A549 treated with GW870086 at 1 μM for 4 hours (cell line): Measurements from ENCODE around the gene EXOC5. TPM values are rescaled to one million over a fixed set of nuclear protein-coding genes. Genes with fewer than 3 reads are reported as not detected.

Source experiments
- total RNA-seq: library from RNA; stranded (reverse); fragments of 200-300 nt; extraction: Qiagen RNA extraction; gene quantifications from 5 replicates; pipeline ENCODE4 v1.2.3, GENCODE V29; 2022; ENCODE audit warnings: low read depth

The EXOC5 gene, protein sequence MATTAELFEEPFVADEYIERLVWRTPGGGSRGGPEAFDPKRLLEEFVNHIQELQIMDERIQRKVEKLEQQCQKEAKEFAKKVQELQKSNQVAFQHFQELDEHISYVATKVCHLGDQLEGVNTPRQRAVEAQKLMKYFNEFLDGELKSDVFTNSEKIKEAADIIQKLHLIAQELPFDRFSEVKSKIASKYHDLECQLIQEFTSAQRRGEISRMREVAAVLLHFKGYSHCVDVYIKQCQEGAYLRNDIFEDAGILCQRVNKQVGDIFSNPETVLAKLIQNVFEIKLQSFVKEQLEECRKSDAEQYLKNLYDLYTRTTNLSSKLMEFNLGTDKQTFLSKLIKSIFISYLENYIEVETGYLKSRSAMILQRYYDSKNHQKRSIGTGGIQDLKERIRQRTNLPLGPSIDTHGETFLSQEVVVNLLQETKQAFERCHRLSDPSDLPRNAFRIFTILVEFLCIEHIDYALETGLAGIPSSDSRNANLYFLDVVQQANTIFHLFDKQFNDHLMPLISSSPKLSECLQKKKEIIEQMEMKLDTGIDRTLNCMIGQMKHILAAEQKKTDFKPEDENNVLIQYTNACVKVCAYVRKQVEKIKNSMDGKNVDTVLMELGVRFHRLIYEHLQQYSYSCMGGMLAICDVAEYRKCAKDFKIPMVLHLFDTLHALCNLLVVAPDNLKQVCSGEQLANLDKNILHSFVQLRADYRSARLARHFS
- 24.6 to 49.0 TPM (median 38.2 TPM) in 5 replicates for total RNA-seq

DNA sequence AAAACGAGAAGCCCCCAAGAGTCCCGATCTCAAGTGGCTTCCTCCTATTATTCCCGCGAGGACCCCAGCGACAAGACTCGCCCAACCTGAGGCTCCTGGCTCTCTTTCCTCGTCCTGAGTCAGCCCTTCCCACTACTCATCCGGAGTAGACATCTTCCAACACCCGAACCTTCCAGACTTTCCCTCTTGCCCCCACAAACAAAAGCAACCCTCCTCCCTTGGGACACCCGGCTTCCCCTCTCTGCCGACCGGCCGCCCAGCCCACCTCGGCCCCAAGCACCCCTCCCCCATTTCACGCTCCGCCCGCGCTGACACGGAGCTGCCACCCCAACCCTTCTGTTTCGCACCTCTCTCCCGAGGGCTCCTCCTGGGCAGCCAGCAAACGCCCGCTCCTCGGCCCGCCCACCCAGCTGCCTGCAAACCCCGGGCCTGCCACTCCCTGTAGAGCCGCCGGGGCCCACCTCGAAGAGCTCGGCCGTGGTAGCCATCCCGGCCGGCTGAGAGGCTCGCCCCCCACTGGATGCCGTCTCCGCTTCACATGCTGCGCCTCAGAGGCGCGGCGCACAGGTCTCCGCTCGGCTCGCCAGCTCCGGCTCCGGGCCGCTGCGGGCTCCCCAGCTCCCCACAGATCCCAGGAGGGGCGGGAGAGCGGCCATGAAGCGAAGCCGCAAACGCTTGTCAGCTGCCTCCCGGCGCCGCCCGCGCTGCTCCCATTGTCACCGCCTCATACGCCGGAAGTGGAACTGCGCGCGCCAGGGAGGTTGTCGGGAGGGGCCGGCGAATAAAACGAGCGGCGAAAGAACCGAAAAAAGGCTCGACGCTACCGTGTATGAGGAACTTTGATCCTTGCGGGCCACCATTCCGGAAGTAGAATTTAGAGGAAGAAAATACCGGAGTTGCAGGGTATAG lies at the start of gene EXOC5, which contains the start of gene AP5M1:
TSS of gene EXOC5 (minus strand) at position 745 of the 909 bp plus-strand sequence. CDS start at position 488, 257 bp downstream.
TSS of gene AP5M1 (plus strand) at position 811 of the 909 bp plus-strand sequence. CDS start 344 bp downstream, outside the sequence.

Other genes starting within 250 kb of the EXOC5 start
- 15.9 to 21.7 TPM (median 18.3 TPM) in 5 replicates for gene AP5M1, start 66 bp upstream of the EXOC5 start, total RNA-seq
- 9.8 to 15.7 TPM (median 15.1 TPM) in 5 replicates for gene NAA30, start 121.7 kb upstream of the EXOC5 start, total RNA-seq
- gene CCDC198, start 225.0 kb upstream of the EXOC5 start, total RNA-seq, result 1.9 to 3.0 TPM (median 2.7 TPM) in 5 replicates